NK-92 treated with Interleukin-12 subunit alpha and Interleukin-12 subunit beta, amount 100 ng/mL, for 24 hours (cell line): ENCODE results near the gene DGKQ.

ENCODE experiments used
- DNase-seq: peaks from one replicate; lab custom pipeline; 2025; lab: John Stamatoyannopoulos, UW

Gene DGKQ

GRCh38 chr4:974668-975067, 1.3 kb upstream of the DGKQ start:
- no peak for DNase-seq

GRCh38 chr4:972651-973424, 531 bp downstream of the DGKQ start:
- peak; percentile 33 for DNase-seq

GRCh38 chr4:971666-972500, 1.5 kb downstream of the DGKQ start:
- DNase-seq = no peak

- DNase-seq = no peak
Observed at GRCh38 chr4:970854-971520, 2.4 kb downstream of the DGKQ start.

- peak; percentile 14 for DNase-seq
Observed at GRCh38 chr4:970046-970745, 3.2 kb downstream of the DGKQ start.

GRCh38 chr4:968621-969394, 4.6 kb downstream of the DGKQ start:
- no peak for DNase-seq

GRCh38 chr4:968221-968620, 5.1 kb downstream of the DGKQ start:
- no peak for DNase-seq

- no peak for DNase-seq
Observed at GRCh38 chr4:967113-968104, 6.0 kb downstream of the DGKQ start.

- DNase-seq = no peak
Observed at GRCh38 chr4:966266-967112, 6.9 kb downstream of the DGKQ start.

GRCh38 chr4:965766-966134, 7.6 kb downstream of the DGKQ start:
- no peak for DNase-seq

- no peak for DNase-seq
Observed at GRCh38 chr4:965048-965765, 8.2 kb downstream of the DGKQ start.

GRCh38 chr4:964346-965025, 8.9 kb downstream of the DGKQ start:
- no peak for DNase-seq

GRCh38 chr4:963276-964225, 9.8 kb downstream of the DGKQ start:
- no peak for DNase-seq

- DNase-seq = no peak
Observed at GRCh38 chr4:962231-963208, 10.8 kb downstream of the DGKQ start.
